Immature natural killer cell (primary cell): ENCODE results near the gene SHH. TPM values are rescaled to one million over a fixed set of nuclear protein-coding genes. Genes with fewer than 3 reads are reported as not detected.

Experiments used
- DNase-seq, 3 donors: peaks; one replicate each; pipeline ENCODE4 v3.0.0; 2022; ENCODE audit warnings: mixed read lengths in 1 of 3
- H3K27ac Mint-ChIP-seq, 6 donors: one replicate each; pipeline ENCODE4 v1.8.0; 2020; ENCODE audit warnings: mixed read lengths in 6 of 6, mild to moderate bottlenecking in 5 of 6, inconsistent platforms in 4 of 6, moderate library complexity in 3 of 6
- H3K27me3 Mint-ChIP-seq, 3 donors: one replicate each; pipeline ENCODE4 v1.8.0; 2020 to 2021; ENCODE audit warnings: low read depth in 3 of 3, mild to moderate bottlenecking in 3 of 3, mixed read lengths in 3 of 3, moderate library complexity in 3 of 3, inconsistent platforms in 1 of 3
- H3K36me3 Mint-ChIP-seq, 3 donors: one replicate each; pipeline ENCODE4 v1.8.0; 2020; ENCODE audit warnings: mixed read lengths in 3 of 3, inconsistent platforms in 2 of 3, mild to moderate bottlenecking in 2 of 3
- H3K4me1 Mint-ChIP-seq, 2 donors: one replicate each; pipeline ENCODE4 v1.8.0; 2020; ENCODE audit warnings: inconsistent platforms in 2 of 2, mild to moderate bottlenecking in 2 of 2, mixed read lengths in 2 of 2, moderate library complexity in 1 of 2
- H3K4me3 Mint-ChIP-seq, 5 donors: one replicate each; pipeline ENCODE4 v1.8.0; 2020; ENCODE audit warnings: mild to moderate bottlenecking in 5 of 5, mixed read lengths in 5 of 5, inconsistent platforms in 3 of 5, moderate library complexity in 3 of 5
- H3K9me3 Mint-ChIP-seq, 6 donors: one replicate each; pipeline ENCODE4 v1.8.0; 2020; ENCODE audit warnings: mild to moderate bottlenecking in 6 of 6, mixed read lengths in 6 of 6, inconsistent platforms in 4 of 6, moderate library complexity in 3 of 6
- polyA plus RNA-seq, 3 donors: library from polyadenylated mRNA; unstranded; fragments of 300-500 nt; fragmentation: Illumina TruSeq; gene quantifications; one replicate each; pipeline ENCODE4 v1.2.3, GENCODE V29; 2021

The SHH gene
- polyA plus RNA-seq, 3 donors from 2014 or later: not detected

DNA sequence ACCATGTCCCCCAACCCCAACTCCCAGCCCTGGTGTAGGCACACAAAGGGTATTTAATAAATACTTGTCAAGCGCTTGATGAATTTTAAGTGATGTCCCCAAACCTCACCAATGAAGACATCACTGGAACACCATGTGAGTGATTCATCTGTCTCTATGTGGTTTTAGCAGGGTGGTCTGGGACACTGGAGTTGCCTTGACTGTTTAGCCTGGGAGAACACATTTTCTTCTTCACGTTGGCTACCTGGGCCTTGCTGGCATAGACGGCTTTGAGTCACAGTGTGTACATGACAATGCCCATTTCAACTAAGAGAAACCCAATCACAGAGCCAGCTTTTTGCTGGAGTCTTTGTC lies 24.8 kb upstream of the SHH start:
- H3K4me3 Mint-ChIP-seq: no peak overlapping the region

DNA sequence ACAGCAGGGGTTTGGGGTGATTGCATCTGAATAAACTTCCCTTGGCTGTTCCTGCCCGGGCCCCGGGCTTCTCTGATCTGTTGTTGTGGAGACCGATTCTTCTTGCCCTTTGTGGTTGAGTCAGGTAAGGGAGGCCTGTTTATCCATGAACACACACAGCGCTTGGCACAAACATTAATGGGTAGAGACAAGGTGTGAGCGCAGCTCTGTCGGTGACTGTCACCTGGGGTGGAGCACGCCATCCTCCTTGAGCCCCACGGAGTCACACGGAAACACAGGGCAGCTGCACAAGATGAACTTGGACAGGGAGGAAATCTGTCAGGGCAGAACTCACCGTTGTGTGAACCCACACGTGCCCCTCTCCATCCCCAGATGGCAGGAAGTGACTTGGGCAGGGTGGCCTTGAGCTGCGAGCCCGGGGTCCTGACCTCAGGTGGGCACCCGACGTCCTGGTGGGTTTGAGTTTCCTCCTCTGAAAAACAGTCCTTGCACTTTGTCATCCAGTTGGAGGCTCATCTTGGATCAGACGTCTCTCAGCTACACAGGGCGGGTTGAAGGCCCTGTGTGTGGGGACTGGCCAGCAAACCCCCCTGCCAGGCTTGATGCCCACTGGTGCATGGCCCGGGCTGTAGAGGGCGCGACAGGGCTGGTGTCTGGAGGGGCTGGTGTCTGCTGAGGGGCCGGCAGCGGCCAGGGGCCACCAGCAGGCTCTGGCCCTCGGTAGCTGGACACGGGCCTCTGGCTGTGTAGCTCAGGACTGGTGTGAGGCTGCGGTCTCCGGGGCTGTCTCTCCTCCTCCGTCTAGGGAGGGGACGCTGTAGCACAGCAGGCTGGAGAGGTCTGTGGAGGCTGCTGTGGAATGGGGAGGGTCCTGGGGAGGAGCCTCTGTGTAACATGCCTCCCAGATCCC lies 24.2 kb upstream of the SHH start:
- no peak for DNase-seq
- Mint-ChIP-seq H3K4me1 (no peaks in the 10 kb centered on the region), H3K4me3 (no peak overlapping the region), H3K36me3 (no peaks in the 10 kb centered on the region), H3K27me3 (peaks cover 0 to 5% (median 4%) of the 10 kb centered on the region in 3 donors), H3K9me3 (no peaks in the 10 kb centered on the region), H3K27ac (no peak overlapping the region)

More for the DNA sequence above, 24.8 kb upstream of the SHH start:
- DNase-seq: no peak
- Mint-ChIP-seq H3K4me1 (no peaks in the 10 kb centered on the region), H3K9me3 (no peaks in the 10 kb centered on the region), H3K36me3 (no peaks in the 10 kb centered on the region), H3K27me3 (peaks cover 0 to 5% (median 4%) of the 10 kb centered on the region in 3 donors), H3K27ac (no peak overlapping the region)

DNA sequence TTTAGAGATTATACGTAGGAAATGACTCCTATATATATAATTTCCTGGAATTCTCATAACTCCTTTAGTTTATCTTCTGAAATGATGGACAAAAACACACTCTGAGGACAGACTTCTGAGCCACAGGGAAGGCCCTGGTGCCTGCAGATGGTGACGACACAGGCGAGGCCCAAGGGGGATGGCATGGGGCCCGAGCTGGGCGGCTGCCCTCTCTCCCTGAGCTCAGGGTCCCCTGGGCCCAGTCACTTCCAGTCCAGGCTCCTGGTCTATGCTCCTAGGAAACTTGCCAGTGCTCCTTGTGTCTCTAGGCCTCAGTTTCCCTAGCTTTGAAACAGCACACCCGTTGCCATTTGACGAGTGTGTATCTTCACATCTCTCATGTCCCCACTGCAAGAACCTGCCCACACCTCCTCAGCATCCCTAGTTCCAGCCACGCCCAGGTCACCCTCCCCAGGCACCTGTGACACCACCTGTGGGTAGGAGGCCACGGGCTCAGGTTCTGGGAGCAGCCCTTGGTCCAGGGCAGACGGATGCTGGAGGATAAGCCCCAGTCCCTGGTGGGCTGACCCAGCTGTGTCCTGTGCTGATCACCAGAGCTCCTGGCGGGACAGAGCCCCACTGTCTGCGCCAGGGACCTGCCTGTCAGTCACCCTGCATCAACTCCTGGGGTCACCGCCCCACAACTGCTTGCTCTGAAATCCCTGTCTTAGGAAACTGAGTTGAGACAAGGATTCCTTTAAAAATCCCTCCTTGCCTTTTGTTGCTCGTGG lies 23.4 kb upstream of the SHH start:
- H3K27ac Mint-ChIP-seq: no peak overlapping the region

DNA sequence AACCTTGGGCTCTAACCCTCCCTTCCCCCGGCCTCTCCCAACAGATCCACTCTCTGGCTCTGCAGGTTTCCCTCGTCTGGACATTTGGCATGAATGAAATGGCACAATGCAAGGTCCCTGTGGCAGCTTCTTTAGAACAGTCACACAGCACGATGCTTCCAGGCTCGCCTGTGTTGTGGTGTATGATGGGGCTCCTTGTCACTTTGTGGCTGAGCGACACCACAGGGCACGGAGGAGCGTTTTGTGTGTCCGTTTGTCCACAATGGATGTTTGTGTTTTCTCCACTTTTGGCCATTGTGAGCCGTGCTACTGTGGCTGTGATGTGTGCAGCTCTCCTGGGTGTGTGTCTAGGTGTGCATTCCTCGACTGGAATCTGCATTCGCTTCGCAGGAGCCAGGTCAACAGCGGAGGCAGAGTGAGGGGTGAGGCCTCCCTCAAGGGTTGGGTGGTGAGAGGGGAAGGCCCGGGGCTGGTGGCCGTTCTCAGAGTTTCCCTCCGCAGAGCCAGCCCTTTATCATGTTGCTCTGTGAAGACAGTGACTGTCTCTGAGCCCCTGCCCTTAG lies 22.3 kb upstream of the SHH start:
- H3K9me3 Mint-ChIP-seq: no peaks in the 10 kb centered on the region
- DNase-seq: no peak
- H3K27ac Mint-ChIP-seq: no peak overlapping the region
- no peak overlapping the region for H3K4me3 Mint-ChIP-seq
- H3K27me3 Mint-ChIP-seq: peaks cover 0 to 5% (median 0%) of the 10 kb centered on the region in 3 donors
- no peaks in the 10 kb centered on the region for H3K36me3 Mint-ChIP-seq
- H3K4me1 Mint-ChIP-seq: no peaks in the 10 kb centered on the region

More for the DNA sequence above, 23.4 kb upstream of the SHH start:
- no peaks in the 10 kb centered on the region for H3K36me3 Mint-ChIP-seq
- no peaks in the 10 kb centered on the region for H3K9me3 Mint-ChIP-seq
- DNase-seq: no peak
- H3K4me1 Mint-ChIP-seq: no peaks in the 10 kb centered on the region
- H3K27me3 Mint-ChIP-seq: peaks cover 0 to 4% (median 0%) of the 10 kb centered on the region in 3 donors
- no peak overlapping the region for H3K4me3 Mint-ChIP-seq

DNA sequence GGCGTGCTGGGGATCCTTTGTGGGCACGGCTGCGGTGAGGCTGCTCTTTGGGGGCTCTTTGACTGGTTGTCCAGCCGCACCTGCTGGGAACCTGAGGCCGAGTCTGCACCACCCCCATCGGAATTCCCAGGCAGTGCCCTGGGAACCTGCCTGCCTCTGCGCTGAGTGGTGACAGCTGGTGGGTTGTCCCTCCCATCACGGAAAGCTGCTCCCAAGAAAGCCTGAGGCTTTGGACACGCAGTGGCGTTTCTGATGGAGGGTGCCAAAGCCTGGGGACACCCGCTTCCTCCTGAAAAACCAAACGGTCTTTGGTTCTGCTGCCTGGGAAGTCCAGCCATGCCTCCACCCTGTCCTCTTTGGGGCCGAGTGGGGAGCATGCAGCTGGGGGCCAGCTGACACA lies 21.4 kb upstream of the SHH start:
- H3K27ac Mint-ChIP-seq: no peak overlapping the region
- H3K4me3 Mint-ChIP-seq: no peak overlapping the region
- H3K9me3 Mint-ChIP-seq: no peaks in the 10 kb centered on the region
- H3K27me3 Mint-ChIP-seq: peaks cover 0 to 5% (median 3%) of the 10 kb centered on the region in 3 donors
- no peak for DNase-seq
- no peaks in the 10 kb centered on the region for H3K36me3 Mint-ChIP-seq
- no peaks in the 10 kb centered on the region for H3K4me1 Mint-ChIP-seq

DNA sequence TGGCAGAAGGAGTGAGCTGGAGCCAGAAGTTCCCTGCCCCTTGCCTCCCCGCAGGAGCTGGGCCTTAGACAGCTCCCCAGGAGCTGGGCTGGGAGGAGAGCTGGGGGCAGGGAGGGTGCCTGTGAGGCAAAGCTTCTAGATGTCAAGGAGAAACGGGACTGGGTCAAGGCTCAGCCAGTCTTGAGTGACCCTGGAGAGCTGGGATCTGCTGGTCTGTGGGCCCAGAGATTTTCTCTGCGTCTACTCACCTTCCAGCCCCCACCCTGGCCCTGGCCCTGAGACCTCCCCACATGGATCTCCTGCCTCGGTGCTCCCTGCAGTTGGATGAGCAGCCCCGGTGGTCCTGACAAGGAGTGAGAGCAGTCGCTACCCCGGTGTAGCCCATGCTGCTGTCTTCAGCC lies 20.3 kb upstream of the SHH start:
- no peak overlapping the region for H3K27ac Mint-ChIP-seq
- H3K27me3 Mint-ChIP-seq: peaks cover 0 to 5% (median 5%) of the 10 kb centered on the region in 3 donors
- no peak for DNase-seq
- no peak overlapping the region for H3K4me3 Mint-ChIP-seq
- no peaks in the 10 kb centered on the region for H3K36me3 Mint-ChIP-seq
- no peaks in the 10 kb centered on the region for H3K9me3 Mint-ChIP-seq
- no peaks in the 10 kb centered on the region for H3K4me1 Mint-ChIP-seq

DNA sequence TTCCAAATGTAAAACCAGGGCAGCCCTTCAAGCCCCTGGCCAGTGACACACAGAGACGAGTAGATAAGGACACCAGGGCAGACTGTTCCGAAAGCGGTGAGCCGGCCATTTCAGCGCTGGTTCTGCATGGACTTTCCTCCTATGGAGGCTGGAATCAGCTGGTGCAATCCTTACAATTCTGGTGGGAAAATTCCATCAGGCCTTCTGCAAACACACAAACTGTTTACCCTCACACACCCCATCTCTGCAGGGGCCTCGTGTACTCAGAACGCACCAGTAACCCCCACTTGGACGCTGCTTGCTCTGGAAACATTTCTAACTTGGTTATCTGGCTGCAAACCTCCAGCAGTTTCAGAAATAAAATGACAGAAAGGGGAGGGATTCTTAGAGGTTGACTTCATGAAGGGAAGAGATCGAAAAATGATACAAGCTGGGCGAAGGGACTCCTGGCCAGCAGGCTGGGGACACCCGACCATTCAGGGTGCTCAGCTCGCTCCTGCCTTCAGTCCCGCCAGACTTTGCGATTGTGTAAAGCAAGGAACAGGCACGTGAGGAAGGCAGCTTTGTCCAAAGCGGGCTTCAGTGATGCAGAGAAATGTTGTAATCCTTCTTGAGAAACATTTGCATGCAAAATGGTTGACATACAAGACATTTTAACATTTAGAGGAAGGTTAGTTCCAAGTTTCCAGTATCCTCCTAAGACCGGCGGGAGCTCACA lies 19.7 kb upstream of the SHH start:
- no peaks in the 10 kb centered on the region for H3K9me3 Mint-ChIP-seq
- no peak for DNase-seq

DNA sequence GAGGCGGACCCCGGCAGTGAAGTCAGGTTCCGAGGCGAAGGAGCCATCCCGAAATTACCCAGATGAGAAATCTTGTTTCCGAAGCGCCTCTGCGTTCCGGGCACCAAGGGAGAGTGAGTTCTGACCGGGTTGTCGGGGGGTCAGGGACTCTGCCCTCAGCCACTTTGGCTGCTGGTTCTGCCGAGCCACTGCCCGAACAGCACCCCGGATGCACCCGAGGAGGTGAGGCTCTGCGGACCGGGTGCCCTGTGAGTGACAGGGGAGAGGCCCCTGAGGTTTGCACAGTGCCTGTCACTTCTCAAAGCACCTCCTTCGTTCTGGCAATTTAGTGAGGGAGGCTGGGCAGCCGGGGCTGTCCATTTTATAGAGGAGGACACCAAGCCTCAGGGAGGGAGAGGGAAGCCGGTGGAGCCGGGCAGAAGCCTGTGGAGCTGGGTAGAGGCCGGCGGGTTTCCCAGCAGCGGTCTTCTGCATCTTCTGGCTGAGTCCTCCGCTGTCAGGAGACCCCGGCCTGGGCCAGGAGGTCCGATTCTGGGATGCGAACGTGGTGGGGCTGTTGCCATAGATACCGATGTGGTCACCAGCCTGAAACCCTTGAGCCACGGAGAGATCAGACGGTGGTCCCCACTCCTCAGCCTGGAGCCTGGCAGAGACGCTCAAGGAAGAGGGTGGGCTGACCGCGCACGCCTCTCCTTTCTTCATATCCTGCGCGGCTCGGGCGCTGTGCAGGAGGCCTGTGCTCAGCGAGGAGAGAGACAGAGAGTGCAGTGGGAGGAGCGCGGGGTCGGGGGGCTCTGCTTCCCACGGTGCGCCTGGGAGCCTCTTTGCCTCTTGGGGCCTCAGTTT lies 18.9 kb upstream of the SHH start:
- Mint-ChIP-seq H3K4me3 (no peak overlapping the region), H3K27me3 (peaks cover 5% of the 10 kb centered on the region in 3 donors), H3K9me3 (no peaks in the 10 kb centered on the region), H3K4me1 (no peaks in the 10 kb centered on the region), H3K27ac (no peak overlapping the region), H3K36me3 (no peaks in the 10 kb centered on the region)
- DNase-seq: no peak

More for the DNA sequence above, 19.7 kb upstream of the SHH start:
- peaks cover under 1 to 5% (median 5%) of the 10 kb centered on the region in 3 donors for H3K27me3 Mint-ChIP-seq
- no peaks in the 10 kb centered on the region for H3K4me1 Mint-ChIP-seq
- no peaks in the 10 kb centered on the region for H3K36me3 Mint-ChIP-seq
- H3K27ac Mint-ChIP-seq: no peak overlapping the region
- no peak overlapping the region for H3K4me3 Mint-ChIP-seq

DNA sequence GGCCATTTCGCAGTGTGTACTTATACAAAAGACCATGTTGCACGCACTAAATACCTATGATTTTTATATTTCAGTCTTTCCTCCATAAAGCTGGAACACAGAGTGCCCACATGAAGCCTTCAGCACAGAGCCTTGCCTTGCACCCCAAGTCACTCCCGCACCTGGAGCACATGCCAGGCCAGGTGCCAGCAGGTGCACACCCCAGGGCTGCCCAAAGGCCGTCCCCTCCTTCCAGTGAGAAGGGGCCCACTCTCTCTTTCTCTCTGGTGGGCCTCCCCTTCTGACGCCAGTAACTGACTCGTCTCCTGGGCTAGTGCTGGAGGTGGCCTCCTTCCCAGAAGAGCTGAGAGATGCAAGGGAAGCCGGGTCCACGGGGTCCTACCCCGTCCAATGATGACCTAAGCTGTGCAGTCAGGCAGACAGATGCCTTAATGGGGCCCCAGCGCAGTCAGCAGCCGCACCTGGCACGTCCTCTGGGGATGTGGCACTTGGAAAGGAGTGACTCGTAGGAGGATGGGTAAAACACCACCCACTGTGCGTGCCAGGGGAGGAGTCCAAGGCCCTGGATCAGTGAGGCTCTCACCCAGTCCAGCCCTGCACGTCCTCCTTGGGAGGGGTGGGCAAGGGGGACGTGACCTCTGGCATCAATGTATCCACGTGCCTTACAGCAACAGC lies 17.7 kb upstream of the SHH start:
- Mint-ChIP-seq H3K4me3 (no peak overlapping the region), H3K27ac (no peak overlapping the region), H3K36me3 (no peaks in the 10 kb centered on the region), H3K4me1 (no peaks in the 10 kb centered on the region), H3K9me3 (no peaks in the 10 kb centered on the region), H3K27me3 (peaks cover 5% of the 10 kb centered on the region in 3 donors)
- no peak for DNase-seq

DNA sequence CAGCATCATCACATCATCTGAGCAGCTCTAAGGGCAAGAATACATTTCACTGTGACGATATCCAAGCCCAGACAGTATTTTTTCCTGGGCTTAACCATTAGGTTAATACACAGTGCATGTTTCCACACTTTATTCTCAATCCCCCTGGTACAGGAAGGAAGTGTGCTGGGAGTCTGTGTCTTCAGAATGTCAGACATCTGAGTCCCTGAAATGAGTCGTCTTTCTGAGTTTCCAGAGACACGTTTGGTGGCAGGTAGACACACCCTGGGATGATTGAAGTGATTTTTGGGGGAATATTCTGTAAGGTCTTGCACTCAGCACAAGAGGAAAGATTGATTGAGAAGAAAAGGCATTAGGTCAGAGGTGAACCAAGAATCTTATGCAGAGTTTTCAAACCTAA lies 13.1 kb upstream of the SHH start:
- Mint-ChIP-seq H3K36me3 (no peaks in the 10 kb centered on the region), H3K27me3 (peaks cover 8 to 17% (median 9%) of the 10 kb centered on the region in 3 donors), H3K27ac (no peak overlapping the region), H3K4me3 (no peak overlapping the region), H3K4me1 (peaks cover 5 to 10% of the 10 kb centered on the region in 2 donors), H3K9me3 (no peaks in the 10 kb centered on the region)
- no peak for DNase-seq

DNA sequence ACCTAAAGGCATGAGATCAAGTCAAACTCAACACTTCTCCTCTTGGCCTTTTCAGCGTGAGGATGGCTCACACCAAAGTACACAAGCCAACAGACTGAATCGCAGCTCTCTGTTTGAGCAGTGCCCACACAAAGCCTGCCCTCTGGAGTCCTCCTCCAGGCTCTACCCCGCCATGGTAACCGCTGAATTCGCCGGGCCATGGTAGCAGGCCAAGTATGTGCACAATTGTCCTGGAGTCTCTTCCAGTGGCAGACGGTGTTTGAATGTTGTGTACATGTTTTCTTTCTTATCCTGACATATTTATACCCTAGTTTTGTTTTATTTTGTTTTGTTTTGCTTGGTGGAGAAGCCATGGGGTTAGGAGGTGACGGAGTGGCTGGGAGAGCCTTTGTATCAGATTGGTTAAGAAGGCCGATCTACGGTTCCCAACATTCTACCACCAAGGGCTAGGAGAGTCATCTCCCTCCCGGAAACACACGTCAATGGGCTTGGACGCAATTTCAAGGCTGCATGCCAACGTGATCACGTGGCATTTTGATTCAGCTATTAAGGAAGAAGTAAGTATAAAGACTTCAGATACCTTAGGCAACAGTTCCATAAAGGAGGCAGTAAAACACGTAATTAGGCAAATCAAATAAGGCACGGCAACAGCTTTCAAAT lies 12.1 kb upstream of the SHH start:
- H3K4me1 Mint-ChIP-seq: peaks cover 5 to 10% of the 10 kb centered on the region in 2 donors
- H3K27me3 Mint-ChIP-seq: peaks cover 7 to 20% (median 9%) of the 10 kb centered on the region in 3 donors
- DNase-seq: no peak
- H3K9me3 Mint-ChIP-seq: no peaks in the 10 kb centered on the region
- H3K27ac Mint-ChIP-seq: no peak overlapping the region
- H3K36me3 Mint-ChIP-seq: no peaks in the 10 kb centered on the region
- H3K4me3 Mint-ChIP-seq: no peak overlapping the region

DNA sequence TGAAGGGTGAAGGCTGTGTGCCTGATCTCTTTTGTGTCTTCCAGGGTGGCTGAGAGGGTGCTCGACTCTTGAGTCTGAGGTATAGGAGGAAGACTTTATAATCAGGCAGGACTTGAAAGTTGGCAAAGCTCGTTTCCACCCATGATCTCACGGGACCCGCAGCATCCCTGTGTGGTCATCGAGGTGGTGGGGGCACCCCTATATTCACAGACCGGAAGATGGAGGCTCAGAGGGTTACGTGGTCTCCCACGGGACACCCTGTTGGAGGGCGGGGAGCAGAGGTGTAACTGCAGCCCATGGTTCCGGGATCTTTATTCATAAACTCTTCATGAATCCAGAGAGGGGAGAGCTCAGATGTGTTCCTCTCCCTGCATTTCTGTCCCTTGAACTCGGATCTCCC lies 9.6 kb upstream of the SHH start:
- Mint-ChIP-seq H3K9me3 (no peaks in the 10 kb centered on the region), H3K27ac (no peak overlapping the region)

More for the DNA sequence above, 9.6 kb upstream of the SHH start:
- peaks cover 3 to 18% (median 10%) of the 10 kb centered on the region in 3 donors for H3K27me3 Mint-ChIP-seq
- no peaks in the 10 kb centered on the region for H3K36me3 Mint-ChIP-seq
- H3K4me3 Mint-ChIP-seq: no peak overlapping the region
- H3K4me1 Mint-ChIP-seq: peaks cover 5 to 10% of the 10 kb centered on the region in 2 donors
- DNase-seq: no peak
